AG20443 (cell line): ENCODE data around the gene DACT3.
A peak's percentile ranks its signal among the peaks of the same experiment; 100 is the strongest.

ENCODE experiments used
- DNase-seq: peaks from one replicate; pipeline ENCODE4 v3.0.0; 2012; ENCODE audit warnings: low spot score, mixed read lengths

The DACT3 gene

GRCh38 chr19:46668662-46669061 is 7.7 kb upstream of the DACT3 start:
- no peak for DNase-seq

- no peak for DNase-seq
Measured at GRCh38 chr19:46665072-46665471, 4.1 kb upstream of the DACT3 start.

DNA sequence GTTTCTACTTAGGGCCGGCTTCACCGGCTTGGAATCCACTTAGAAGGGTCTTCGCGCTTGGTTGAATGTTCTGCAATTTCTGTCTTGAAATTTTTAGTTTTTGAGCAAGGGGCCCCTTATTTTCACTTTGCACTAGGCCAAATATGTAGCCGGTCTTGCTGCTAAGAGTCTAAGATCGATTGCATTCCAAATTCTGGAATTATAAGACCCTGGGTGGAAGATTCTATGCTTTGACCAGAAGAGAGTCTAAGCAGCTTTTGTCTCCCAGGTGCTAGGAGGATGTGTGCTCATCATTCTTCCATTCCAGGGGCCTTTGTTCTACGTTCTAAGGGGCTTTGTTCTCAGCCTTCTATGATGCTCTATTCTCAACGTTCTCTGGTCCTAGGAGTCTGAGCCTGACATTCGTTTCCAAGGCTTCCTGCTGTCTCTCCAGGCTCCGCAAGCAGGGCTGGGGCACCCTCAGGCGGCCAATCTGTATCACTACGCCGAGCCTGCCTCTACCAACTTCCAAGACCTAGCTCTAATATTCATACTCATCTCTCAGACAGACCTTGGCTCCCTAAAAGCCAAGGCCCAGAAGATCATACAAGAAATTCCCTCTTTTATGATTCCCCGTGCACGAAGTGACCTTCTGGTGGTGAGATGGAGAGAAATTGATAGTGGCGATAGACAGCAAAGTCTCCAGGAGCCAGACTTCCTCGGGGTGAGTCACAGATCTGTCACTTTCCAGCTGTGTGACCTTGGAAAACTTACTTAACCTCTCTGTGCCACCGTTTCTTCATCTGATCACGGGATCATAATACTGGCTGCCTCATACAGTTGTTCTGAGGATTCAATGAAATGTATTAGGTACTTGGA is 982 bp upstream of the DACT3 start:
- DNase-seq = peak; percentile 90

DNA sequence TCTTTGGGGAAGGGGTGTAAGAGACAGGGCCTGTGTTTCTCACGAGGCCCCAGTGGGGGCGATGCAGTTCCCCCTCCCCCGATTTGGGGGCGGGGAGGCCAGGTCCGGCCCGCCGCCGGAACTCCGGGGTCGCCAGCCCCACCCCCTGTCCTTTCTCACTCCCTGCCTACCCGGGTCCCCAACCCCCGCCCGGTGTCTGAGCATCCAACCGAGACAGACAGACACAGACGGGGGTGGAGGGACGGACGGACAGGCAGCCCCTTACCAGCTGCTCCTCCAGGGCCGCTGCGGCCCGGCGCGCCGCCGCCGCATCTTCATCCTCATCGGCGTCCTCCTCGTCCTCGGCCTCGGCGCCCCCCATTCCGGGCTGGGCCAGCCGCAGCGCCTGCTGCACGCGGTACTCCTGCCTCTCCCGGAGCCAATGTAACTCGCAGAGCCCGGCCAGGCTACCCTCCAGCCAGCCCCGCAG is 397 bp downstream of the DACT3 start:
- DNase-seq = no peak

DNA sequence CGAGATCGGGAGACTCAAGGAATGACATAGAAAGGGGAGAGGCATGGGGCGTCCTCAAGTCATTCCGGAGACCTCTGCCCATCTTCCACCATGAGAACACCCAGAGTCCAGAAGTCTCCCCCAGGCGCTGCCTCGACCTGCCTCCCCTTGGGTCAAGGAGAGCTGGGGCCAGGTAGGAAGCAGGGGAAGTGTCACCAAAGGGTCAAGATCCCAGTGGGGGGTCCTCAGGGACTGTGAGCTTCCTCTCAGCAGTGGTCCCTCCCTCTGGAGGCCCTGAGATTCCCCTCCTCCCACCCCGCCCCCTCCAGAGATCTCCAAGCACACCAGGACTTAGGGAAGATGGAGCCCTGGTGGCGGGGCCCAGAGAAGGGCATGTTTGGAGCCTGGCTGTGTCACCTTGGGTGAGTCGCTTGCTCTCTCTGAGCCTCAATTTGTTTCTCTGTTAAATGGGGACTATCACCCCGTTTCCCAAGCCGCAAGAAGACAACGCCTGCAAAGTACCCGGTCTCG is 919 bp downstream of the DACT3 start:
- DNase-seq = peak; percentile 25

GRCh38 chr19:46659151-46660007 is 1.6 kb downstream of the DACT3 start:
- peak; percentile 48 for DNase-seq

DNA sequence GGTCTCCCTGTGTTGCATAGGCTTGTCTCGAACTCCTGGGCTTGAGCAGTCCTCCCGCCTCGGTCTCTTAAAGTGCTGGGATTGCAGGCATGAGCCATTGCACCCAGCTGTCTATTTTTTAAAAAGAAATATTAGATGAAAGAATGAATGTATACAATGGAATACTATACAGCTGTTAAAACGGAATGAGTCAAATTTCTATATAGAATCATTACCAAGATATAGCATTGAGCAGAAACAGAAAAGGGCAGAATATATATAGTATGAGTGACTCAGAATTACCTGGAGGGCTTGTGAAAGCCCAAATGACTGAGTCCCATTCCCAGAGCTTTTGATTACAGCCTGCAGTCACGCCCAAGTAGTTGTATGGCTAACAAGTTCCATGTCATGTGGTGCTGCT is 4.4 kb downstream of the DACT3 start:
- no peak for DNase-seq

GRCh38 chr19:46654621-46655152 is 6.3 kb downstream of the DACT3 start:
- no peak for DNase-seq

DNA sequence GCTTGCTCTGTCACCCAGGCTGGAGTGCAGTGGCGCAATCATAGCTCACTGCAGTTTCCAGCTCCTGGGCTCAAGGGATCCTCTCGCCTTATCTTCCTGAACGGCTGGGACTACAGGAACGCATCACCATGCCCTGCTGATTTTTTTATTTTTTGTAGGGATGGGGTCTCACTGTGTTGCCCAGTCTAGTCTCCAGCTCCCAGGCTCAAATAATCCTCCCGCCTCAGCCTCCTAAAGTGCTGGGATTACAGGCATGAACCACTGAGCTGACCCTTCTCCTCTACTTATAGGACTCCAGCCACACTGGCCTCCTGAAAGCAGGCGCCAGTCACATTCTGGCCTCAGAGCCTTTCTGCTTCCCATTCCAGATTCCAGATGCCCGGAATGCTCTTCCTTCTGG is 10.5 kb downstream of the DACT3 start:
- no peak for DNase-seq

- DNase-seq = no peak
Measured at GRCh38 chr19:46648961-46649960, 11.7 kb downstream of the DACT3 start.

DNA sequence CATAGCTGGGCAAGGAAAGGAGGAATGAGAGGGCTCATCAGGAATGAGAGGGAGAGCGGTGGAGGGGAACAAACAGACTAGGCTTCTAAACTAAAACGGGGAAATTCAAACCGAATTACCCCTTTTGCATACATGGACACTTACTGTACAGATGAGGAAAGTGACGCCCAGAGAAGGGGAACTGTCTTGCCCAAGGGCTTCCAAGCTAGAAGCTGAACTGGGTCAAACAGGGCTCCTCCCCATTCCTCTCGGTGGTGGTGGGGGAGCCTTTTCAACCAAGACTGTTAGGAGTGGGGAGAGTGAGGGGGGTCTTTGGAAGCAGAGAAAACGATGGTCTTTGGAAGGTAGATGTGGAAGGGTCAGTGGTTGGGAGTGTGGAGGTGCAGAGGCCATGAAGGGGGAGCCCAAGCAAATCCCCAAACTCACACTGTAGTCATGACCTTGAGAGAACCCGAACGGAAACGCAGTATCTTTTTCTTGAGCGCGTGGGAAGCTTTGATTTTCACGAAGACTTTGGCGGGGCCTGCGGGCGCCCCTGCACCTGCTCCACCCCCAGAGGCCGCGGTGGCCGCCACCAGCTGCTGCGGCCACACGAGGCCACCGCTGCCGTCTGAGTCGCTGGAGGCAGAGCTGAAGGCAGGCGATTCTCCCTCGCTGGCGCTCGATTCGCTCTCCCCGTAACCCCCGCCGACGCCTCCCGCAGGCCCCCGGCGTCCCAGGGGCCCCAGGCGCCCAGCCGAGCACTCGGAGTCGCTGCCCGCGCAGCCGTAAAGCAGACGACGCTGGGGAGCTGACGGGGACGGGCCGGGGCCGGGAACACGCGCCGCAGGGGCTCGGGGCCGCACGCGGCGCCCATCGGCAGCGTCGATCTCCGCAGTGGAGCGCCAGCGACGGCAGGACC is 12.7 kb downstream of the DACT3 start:
- no peak for DNase-seq

- no peak for DNase-seq
Measured at GRCh38 chr19:46646402-46646801, 14.6 kb downstream of the DACT3 start.

DNA sequence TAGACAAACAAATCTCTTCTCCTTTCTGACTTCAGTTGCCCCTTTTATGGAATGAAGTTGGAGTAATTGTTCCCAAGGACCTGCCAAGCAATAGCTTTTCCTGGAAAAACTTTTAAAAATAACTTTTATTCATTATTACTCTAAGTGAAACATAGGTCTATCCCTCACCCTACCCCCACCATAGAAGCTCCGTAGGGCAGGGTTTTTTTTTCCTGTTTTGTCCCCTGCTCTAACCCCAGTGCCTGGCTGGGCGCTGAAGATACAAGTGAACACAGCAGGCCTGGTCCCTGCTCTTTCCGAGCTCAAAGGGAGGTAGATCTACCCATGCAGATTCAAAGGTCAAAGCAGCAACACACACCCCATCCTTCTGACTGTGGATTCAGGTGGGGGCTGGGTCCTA is 16.3 kb downstream of the DACT3 start:
- DNase-seq = no peak

GRCh38 chr19:46640656-46641055 is 20.3 kb downstream of the DACT3 start:
- no peak for DNase-seq

GRCh38 chr19:46639358-46640182 is 21.4 kb downstream of the DACT3 start:
- peak; percentile 85 for DNase-seq

GRCh38 chr19:46637224-46637623 is 23.8 kb downstream of the DACT3 start:
- no peak for DNase-seq

DNA sequence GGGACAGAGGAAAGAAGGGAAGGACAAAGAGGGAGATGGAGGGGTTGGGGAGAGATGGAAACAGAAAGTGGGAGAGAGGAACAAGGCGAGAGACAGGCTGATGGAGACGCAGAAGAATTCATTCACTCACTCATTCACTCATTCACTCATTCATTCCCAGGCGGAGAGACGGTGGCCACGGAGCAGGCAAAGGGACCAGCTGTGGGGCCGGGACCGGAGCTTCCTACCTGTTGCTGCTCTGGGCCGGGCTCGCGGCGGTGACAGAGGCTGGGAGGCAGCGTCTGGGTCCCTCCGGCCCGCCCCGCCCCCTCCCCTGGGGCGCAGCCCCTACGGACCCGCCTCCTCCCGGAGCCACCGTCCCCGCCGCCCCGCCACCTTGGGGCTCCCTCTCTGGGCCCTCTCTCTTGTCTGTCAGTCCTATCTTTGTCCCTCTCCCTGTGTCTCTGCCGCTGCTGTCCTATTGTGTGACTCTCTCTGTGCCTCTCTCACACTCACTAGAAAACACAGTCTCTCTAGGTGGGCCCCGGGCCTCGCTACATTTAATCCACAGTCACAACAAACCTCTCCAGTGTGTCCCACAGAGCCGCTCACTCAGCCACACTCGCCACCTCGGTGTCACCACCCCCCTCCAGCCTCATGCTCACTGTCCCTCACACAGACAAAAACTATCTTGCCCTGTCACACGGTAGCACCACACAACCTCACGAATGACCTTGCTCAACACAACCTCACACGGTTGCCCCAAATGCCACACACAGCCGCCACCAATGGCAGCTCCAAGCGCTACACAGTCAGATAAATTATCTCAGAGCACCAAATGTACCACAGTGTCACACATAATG is 24.8 kb downstream of the DACT3 start, which contains the start of gene GNG8:
TSS of gene GNG8 (minus strand) at position 283 of the 842 bp plus-strand sequence. CDS start 1,520 bp downstream, outside the sequence.
- no peak for DNase-seq

GRCh38 chr19:46634656-46635218 is 26.2 kb downstream of the DACT3 start:
- no peak for DNase-seq
